HTERT RPE-1 (cell line): ENCODE measurements around the gene RIMBP2.

Experiments
- in situ Hi-C: fragments of 300-500 bp; cut with MboI; formaldehyde crosslinking; loops from 4 replicates; pipeline ENCODE4 v1.14.3; 2020; ENCODE audit warnings: low sequenced_read_pairs

The RIMBP2 gene

GRCh38 chr12:130491421-130492357 is 224.4 kb downstream of the RIMBP2 start:
- in situ Hi-C loops, result no loop called here

GRCh38 chr12:130490674-130491073 is 225.4 kb downstream of the RIMBP2 start:
- in situ Hi-C loops, result no loop called here

GRCh38 chr12:130489293-130489692 is 226.8 kb downstream of the RIMBP2 start:
- in situ Hi-C loops, result no loop called here

GRCh38 chr12:130488358-130488710 is 227.8 kb downstream of the RIMBP2 start:
- in situ Hi-C loops, result no loop called here

- in situ Hi-C loops, result no loop called here
Observed at GRCh38 chr12:130487636-130488357, 228.3 kb downstream of the RIMBP2 start.

GRCh38 chr12:130486891-130487416 is 229.1 kb downstream of the RIMBP2 start:
- in situ Hi-C loops, result no loop called here

GRCh38 chr12:130486146-130486435 is 230.0 kb downstream of the RIMBP2 start:
- in situ Hi-C loops, result no loop called here

DNA sequence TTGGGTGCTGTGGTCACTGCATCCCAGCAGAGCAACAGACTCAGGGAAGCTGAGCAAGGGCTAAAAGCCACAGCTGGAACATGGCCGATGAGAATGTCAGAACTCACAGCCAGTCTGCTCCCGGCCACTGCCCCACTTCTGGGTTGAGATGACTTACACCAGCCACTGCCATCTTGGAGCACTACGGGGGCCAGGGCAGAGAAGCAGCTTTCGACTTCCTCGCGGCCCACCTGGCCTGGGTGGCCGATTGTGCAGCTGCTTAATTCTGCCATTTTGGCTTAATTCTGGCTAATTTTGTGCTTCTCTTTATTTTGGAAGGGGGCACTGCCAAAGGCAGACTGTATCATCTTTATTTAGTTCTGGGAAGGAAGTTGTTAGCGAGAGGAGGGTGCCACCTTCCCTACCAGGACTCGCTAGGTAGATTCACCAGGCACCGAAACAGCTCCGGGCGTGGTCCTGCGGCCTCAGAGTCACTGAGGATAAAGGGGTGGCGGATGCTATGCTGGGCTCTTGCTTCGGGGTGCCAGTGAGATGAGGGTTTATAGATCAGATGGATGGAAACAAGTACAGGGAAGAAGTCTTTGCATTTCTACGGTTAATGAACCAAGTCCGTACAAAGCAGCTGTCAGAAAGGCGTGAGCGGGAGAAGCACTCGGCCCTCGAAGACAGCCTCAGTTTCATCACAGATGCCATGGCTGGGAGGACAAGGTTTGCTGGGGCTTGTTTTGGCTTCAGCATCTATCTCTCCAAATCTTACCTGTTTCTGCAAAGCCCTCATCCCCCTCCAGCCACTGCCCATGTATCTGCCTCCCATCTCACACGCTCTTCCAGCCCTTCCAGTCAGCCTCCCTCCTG is 230.6 kb downstream of the RIMBP2 start:
- in situ Hi-C loops, result no loop called here

DNA sequence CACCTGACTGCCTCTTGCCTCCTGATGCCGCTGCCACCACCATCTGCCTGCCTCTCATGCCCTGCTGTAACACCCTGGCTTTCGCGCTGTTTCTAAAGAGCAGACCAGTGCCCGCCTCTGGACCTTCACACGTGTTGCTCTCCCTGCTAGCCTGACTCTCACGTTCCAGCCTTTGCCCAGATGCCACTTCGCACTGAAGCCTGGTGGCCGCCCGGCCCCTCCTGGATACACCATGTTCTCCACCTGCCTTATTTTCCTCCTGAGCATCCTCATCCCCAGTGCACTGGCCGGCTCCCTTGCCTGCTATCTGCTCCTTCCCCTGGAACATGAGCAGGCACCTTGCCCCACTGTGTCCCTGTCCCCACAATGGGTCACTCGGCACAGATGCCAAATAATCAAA is 231.9 kb downstream of the RIMBP2 start:
- in situ Hi-C loops, result no loop called here

GRCh38 chr12:130483616-130484180 is 232.4 kb downstream of the RIMBP2 start:
- in situ Hi-C loops, result no loop called here

GRCh38 chr12:130482448-130482847 is 233.7 kb downstream of the RIMBP2 start:
- in situ Hi-C loops, result no loop called here

GRCh38 chr12:130481392-130481879 is 234.7 kb downstream of the RIMBP2 start:
- in situ Hi-C loops, result no loop called here

GRCh38 chr12:130480887-130481286 is 235.2 kb downstream of the RIMBP2 start:
- in situ Hi-C loops, result no loop called here

DNA sequence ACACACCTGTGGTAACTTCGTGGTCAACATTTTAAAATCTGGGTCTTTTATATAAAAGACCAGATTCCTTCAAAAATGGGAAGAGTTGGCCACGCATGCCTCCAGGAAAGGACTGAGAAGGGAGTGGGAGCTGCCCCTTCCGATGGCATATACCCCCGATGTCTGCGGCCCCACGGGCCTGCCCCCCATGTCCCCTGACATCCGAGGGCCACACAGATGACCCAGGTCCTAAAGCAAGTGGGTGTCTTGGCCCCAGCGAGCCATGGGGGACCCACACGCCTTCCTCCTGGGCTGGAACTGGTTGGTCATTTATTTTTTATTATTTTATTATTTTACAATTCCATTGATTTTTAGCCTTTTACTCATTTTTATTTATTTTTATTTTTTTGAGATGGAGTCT is 235.9 kb downstream of the RIMBP2 start:
- in situ Hi-C loops, result no loop called here

DNA sequence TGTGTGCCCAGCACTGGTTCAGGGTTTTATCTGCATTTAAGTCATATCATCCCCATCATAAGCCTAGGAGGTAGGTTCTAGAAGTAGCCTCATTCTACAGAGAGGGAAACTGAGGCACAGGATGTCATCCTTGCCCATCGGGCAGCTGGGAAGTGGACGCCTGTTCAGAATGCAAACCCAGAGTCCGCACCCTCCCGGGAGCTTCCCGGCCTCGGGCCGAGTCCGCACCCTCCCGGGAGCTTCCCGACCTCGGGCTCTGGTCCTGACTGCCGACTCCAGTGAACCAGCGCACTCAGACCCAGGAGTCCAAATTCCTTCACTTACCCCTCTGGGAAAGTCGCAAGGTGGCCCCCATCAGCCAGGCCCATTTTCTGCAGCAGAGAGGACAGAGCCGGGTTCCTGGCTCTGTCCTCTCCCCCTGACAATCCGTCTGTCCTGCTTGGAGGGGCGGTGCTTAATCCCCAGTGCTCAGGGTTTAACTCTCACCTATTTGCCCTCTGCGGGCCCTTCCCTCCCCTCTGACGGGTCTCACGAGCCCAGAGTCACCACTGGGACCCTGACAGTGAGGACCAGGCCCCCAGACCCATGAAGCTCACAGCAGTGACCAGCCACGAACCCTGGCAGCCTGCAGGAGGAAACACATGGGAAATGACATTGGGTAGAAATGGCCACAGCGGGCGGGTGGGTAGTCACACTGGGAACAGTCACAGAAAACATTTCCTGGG is 236.5 kb downstream of the RIMBP2 start:
- in situ Hi-C loops, result no loop called here

DNA sequence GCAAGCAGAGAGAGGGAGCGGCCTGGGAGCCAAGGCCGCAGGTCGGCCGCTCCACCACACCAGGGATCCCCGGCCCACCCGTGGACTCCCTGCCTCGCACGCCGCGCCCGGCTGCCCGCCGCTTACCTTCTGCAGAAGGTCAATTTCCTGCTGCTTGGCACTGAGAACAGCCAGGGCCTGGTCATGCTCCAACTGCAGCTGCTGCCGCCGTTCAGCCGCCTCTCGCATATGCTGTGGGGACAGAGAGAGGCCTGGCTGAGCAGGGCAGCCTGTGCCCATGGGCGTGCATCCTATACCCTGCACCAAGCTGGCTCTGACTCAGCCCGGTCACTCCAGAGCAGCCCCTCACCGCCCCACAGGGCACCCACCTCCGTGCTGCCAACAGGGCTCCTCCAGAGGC is 237.3 kb downstream of the RIMBP2 start:
- in situ Hi-C loops, result no loop called here

- in situ Hi-C loops, result no loop called here
Observed at GRCh38 chr12:130477701-130478100, 238.4 kb downstream of the RIMBP2 start.

GRCh38 chr12:130477266-130477665 is 238.8 kb downstream of the RIMBP2 start:
- in situ Hi-C loops, result no loop called here

GRCh38 chr12:130476451-130477135 is 239.5 kb downstream of the RIMBP2 start:
- in situ Hi-C loops, result no loop called here
